Activated naive CD8-positive, alpha-beta T cell treated with anti-CD3 and anti-CD28 coated beads, Interleukin-2, amount 50 U/mL, for 24 hours (primary cell): Measurements from ENCODE around the gene ACBD5.

Source experiments
- ATAC-seq: fragments of 150-1000 bp; cut with Tn5 transposase; one replicate; pipeline ENCODE4 v1.10.0; 2021
- DNase-seq: peaks from one replicate; pipeline ENCODE4 v3.0.0; 2021
- H3K27ac Mint-ChIP-seq: one replicate; pipeline ENCODE4 v1.8.0; 2021; ENCODE audit warnings: mild to moderate bottlenecking, mixed read lengths
- H3K27me3 Mint-ChIP-seq: one replicate; pipeline ENCODE4 v1.8.0; 2021; ENCODE audit warnings: mixed read lengths
- H3K36me3 Mint-ChIP-seq: one replicate; pipeline ENCODE4 v1.8.0; 2021; ENCODE audit warnings: low read depth, mixed read lengths
- H3K4me1 Mint-ChIP-seq: one replicate; pipeline ENCODE4 v1.8.0; 2021; ENCODE audit warnings: mixed read lengths
- H3K4me3 Mint-ChIP-seq: one replicate; pipeline ENCODE4 v1.8.0; 2021; ENCODE audit warnings: mild to moderate bottlenecking, moderate library complexity, mixed read lengths
- H3K9me3 Mint-ChIP-seq: one replicate; pipeline ENCODE4 v1.8.0; 2021; ENCODE audit warnings: mixed read lengths

ACBD5 gene

DNA sequence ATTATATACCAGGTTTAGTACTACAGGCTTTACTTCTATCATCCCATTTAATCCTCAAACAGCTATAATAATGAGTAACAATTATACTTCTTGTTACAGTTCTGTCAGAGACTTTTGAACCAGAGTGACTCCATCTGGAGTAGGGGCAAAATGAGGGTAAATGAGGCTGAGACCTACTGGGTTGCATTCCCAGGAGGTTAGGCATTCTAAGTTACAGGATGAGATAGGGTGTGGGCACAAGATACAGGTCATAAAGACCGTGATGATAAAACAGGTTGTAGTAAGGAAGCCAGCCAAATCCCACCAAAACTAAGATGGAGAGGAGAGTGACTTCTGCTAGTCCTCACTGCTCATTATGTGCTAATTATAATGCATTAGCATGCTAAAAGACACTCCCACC is 90.3 kb downstream of the ACBD5 start:
- H3K27ac Mint-ChIP-seq: no peak overlapping the region
- H3K4me3 Mint-ChIP-seq: no peak overlapping the region
- no peaks in the 10 kb centered on the region for H3K27me3 Mint-ChIP-seq
- H3K9me3 Mint-ChIP-seq: no peaks in the 10 kb centered on the region
- H3K4me1 Mint-ChIP-seq: peaks cover 45% of the 10 kb centered on the region
- ATAC-seq (no peak), DNase-seq (no peak)
- H3K36me3 Mint-ChIP-seq: peaks cover 56% of the 10 kb centered on the region

DNA sequence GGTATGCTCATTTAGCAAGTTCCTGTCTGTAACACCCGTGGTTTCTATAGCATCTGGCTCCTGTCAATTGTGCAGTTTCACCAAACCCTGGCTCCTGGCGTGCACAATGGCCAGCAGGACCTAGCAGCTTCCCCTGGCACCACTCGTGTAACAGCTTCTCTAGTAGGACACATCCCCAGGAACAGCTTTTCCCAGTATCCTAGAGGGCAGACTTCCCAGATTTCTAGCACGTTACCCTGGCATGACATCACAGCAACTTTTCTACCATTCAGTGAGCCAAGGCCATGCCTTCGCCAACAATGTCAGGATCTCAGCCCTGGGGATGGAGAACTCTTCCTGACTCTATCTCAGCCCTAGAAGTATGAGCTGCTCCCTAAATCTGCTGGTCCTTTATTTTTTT is 92.9 kb downstream of the ACBD5 start:
- peaks cover 50% of the 10 kb centered on the region for H3K36me3 Mint-ChIP-seq
- H3K4me3 Mint-ChIP-seq: no peak overlapping the region
- no peak for DNase-seq
- H3K27ac Mint-ChIP-seq: no peak overlapping the region
- ATAC-seq: no peak
- H3K4me1 Mint-ChIP-seq: peaks cover 39% of the 10 kb centered on the region
- H3K27me3 Mint-ChIP-seq: no peaks in the 10 kb centered on the region
- H3K9me3 Mint-ChIP-seq: no peaks in the 10 kb centered on the region

DNA sequence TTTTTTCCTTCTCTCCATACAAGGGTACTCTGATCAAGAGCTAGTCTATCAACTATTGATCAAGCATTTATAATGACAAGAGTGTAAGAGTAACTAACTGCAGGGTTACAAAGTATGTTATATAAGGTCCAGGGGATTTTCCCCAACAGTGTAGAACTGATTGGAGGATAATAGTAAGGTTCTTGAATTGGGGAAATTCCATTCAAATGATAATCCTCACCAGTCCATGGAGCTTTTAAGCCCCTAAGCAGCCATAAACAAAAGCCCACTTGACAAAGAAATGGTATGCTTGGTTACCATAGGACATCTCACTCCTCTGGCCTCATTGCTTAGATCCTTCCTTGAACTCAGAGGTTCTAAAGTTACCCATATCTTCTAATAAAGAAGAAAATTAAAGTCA is 94.7 kb downstream of the ACBD5 start:
- Mint-ChIP-seq H3K27ac (no peak overlapping the region), H3K27me3 (no peaks in the 10 kb centered on the region), H3K9me3 (no peaks in the 10 kb centered on the region), H3K4me1 (peaks cover 25% of the 10 kb centered on the region), H3K36me3 (peaks cover 51% of the 10 kb centered on the region), H3K4me3 (no peak overlapping the region)
- no peak for ATAC-seq
- no peak for DNase-seq
